Measurements from ENCODE around the gene CLMN.

DNA sequence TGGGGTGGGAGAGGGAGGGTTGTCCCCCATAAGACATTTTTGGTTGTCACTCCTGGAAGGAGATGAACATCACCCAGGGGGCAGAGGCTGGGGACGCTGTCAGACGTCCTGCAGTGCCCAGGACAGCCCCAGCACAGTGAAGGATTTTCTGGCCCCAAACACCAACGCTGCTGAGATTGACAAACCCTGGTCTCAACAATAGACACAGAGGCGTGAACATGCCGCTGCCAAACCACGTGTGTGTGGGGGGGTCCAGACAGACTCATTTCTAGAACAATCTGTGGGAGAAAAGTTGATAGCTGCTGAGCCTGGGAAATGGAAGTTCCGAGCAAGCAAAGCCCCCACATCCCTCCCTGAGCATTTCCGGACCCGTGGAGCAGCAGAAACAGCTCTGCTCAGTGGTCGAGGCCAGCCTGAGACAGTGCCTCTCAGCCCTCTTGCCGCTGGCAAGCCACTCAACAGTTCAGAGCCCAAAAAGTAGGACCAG is 43.8 kb upstream of the CLMN start:
- TF ChIP-seq EZH2 (IDR thresholded peaks at IDR 0.05; ENCODE audit: insufficient read depth, poor library complexity, severe bottlenecking) (no peak), EZH2phosphoT487 (IDR thresholded peaks at IDR 0.05; ENCODE audit: insufficient read depth, low read depth) (no peak)

All from GM23248 (cell line).